HG02981 (cell line): ENCODE data around the gene KRT79.
"Not testable (repeated sequence)": the region's sequence is repeated elsewhere in the genome, so short reads cannot be mapped to it uniquely, and the experiment has no call there.

Source experiments
- ATAC-seq: cut with Tn5 transposase; IDR thresholded peaks from one replicate; pipeline ENCODE4 v1.9.1; 2021; ENCODE audit warnings: mild to moderate bottlenecking, moderate library complexity; ENCODE audit not compliant: unreplicated experiment

KRT79 gene

GRCh38 chr12:52807544-52808470 lies 26.3 kb downstream of the KRT79 start:
- ATAC-seq, result no peak

DNA sequence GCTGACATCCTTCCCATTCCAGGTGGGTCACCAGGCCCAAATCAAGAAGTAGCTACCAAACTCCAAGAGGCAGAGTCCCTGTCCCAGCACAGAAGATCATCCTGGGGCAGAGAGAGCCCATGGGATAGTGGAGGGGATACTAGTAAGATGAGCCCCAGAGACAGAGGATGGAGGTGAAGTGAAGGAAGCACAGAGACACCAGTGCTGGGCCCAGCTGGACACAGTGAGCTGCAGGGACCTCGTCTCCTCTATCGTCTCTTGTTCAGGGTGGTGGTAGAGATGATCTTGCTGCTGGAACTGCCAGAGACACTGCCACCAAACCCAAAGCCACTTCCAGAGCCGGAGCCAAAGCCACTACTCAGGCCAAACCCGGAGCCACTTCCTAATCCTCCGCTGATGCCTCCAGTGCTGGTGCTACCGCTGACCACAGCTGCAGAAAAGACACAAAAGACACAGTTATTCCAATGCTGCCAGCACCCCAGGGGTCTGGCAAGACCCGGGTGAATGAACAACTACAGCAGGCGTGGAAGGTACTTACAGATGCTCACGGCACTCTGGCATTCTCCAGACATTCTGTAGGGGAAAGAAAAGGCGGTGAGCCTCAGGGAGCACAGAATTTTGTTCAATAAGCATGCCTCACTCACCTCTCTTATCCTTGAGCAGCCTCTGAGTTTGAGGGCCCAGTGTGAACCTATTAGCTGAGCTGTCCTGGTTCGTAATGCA lies 27.1 kb downstream of the KRT79 start:
- no peak for ATAC-seq

DNA sequence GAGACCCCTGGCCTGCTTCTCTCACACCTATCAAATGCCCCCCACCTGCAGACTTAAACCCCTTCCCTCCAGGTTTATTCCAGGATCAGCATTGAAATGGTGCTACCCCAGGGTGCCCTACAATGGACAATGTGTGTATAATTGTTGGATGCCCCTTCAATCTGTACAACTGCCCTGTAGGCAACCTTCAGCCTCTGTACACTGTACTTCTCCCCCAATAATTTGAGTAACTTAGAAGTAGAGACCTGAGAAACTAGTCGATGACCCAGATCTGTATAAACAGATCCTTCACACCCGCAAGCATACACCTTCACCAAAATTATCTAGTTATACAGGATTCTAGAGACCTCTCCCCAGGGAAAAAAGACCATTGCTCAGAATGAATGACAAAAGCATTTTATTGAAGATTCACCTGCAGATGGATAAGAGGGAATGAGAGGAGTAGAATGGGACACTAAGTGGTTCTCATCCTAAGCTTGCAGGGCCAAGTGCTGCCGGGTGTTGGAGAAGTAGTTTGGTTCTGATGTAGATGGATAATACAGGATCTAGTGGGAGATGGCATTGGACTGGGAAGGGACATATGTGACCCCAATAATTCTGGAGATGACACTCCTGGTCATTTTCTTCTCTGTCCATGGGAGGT lies 27.8 kb downstream of the KRT79 start:
- ATAC-seq, result no peak

DNA sequence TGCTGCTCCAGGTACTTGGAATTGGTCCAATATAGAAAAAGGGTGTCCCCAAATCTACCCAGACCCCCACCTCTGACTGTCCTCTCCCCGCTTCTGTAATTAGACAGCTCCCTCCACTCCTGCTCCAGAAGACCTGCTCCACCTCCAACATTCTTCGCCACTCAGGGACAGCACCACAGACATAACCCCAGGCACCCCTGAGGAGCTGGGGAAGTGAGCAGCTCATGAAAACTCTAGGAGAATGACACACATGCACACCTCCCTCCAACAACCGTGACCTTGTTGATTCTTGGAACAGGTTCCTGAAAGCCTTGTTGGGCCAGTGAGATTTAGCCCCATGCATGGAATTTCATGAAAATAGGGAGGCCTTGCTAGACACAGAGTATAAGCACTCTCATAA lies 28.4 kb downstream of the KRT79 start:
- no peak for ATAC-seq

- no peak for ATAC-seq
Measured at GRCh38 chr12:52805000-52805399, 29.1 kb downstream of the KRT79 start.

GRCh38 chr12:52802442-52802841 lies 31.7 kb downstream of the KRT79 start:
- ATAC-seq, result no peak

DNA sequence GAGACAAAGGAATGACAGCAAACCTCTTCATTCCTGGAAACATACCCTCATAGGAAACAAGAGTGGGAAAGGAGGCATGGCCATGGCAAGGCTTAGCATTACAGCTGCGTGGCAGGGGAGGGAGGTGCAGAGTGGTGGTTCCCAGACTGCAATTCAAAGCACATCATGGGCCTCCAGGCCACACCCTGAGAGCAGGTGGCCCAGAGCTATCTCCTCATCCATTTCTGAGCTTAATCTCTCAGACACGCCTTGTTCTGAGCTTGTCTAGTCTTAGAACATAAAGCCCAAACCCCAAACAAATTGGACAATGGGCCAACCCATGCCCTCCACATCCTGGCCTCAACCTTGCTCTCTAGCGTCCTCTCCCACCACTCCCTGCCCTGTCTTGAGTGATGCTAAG lies 32.3 kb downstream of the KRT79 start:
- no peak for ATAC-seq

DNA sequence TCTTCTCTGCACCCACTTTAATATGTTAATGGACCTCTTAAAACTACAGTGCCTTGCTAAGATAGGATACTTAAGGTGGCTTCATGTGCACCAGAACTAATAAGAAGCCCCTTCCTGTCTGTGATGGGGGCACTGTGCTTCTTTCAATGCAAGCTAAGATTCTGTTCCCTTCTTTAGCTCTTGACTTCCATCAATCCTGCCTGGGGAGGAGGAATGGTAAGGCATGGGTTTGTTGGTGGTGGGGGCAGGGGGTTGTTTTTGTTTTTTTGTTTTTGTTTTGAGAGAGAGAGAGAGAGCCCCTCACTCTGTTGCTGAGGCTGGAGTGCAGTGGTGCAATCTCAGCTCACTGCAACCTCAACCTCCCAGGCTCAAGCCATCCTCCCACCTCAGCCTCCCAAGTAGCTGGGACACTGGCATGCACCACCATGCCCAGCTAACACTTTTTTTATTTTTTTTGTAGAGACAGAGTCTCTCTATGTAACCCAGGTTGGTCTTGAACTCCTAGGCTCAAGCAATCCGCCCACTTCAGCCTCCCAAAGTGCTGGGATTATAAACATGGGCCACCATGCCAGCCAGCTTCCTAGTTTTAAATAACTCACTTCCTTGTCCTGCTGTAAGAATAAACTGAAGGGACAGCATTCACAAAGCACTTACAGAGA lies 33.7 kb downstream of the KRT79 start:
- no peak for ATAC-seq

- no peak for ATAC-seq
Measured at GRCh38 chr12:52799505-52800211, 34.5 kb downstream of the KRT79 start.

- no peak for ATAC-seq
Measured at GRCh38 chr12:52798671-52799504, 35.2 kb downstream of the KRT79 start.

GRCh38 chr12:52798003-52798670 lies 36.0 kb downstream of the KRT79 start:
- ATAC-seq, result no peak

- ATAC-seq, result no peak
Measured at GRCh38 chr12:52797529-52797894, 36.6 kb downstream of the KRT79 start.

GRCh38 chr12:52796839-52797528 lies 37.1 kb downstream of the KRT79 start:
- ATAC-seq, result no peak

GRCh38 chr12:52796429-52796794 lies 37.7 kb downstream of the KRT79 start:
- ATAC-seq, result no peak

GRCh38 chr12:52795694-52796428 lies 38.2 kb downstream of the KRT79 start, which contains the start of gene KRT3:
Gene KRT3, minus strand, starts transcription at chr12:52796117. Its CDS starts 75 bp downstream, at chr12:52796042.
- no peak for ATAC-seq

DNA sequence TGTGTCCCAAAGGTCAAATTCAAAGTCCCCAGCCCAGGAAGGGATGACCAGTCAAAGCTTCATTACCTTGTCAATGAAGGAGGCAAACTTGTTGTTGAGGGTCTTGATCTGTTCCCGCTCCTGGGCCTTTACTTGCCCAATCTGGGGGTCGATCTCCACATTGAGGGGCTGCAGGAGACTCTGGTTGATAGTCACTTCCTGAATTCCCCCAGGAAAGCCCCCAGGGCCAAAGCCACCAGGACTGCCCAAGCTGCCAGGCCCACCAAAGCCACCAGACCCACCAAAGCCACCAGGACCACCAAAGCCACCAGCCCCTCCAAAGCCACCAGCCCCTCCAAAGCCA lies 38.8 kb downstream of the KRT79 start:
- ATAC-seq, result not testable (repeated sequence)

DNA sequence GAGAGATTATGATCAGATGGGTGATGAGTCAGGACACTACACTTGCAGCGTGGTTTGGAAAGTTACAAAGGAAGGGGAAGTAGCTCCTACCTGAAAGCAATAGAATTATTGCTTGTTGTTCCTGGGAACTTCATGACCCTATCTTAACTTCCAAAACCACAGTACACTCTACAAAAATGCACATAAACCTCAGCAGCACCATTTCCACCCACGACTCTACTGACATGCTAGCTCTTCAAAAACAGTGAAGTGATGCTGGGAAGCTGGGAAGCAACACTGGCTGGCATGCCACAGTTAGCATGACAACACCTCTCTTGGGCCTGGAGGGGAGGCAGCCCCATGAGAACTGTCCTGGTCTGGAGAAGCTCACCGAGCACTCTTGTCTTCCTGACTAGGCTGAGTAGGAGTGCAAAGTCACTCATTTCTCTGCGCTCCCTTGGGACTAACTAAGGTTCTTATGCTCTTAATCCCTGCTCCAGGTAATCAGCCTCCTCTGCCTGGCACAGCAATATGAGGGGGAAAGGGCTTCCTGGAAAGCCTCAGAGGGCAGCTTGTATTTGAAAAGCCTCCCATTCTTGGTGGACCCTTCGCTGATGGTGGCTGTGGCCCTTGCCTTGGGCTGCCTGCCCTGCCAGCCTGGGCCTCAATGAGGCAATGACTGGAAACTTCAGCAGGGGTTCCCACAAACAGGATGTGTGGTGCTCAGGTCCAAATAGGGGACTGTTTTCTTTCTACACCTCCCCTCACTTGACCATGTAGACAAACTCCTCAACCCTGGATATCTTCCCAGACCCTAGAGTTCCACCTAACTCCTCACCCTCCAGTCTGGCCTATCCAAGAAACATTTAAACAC lies 39.4 kb downstream of the KRT79 start:
- ATAC-seq, result no peak
